Measurements from ENCODE around the gene ROR1. TPM values are rescaled to one million over a fixed set of nuclear protein-coding genes. Genes with fewer than 3 reads are reported as not detected.

The ROR1 gene
- total and polyA plus RNA-seq, 5 donors from 2014 or later, result not detected

GRCh38 chr1:64135462-64136223 lies 361.8 kb downstream of the ROR1 start:
- Mint-ChIP-seq H3K4me3 (no peak overlapping the region), H3K9me3 (no peaks in the 10 kb centered on the region), H3K27ac (no peak overlapping the region)

GRCh38 chr1:64136296-64136695 lies 362.5 kb downstream of the ROR1 start:
- Histone ChIP-seq H3K4me3 (ENCODE audit: low read depth, low read length) (no peak overlapping the region), H3K27ac (ENCODE audit: insufficient read depth, low read length, poor library complexity, severe bottlenecking) (no peak overlapping the region), H3K36me3 (ENCODE audit: control insufficient read depth, insufficient read depth, low read length) (no peaks in the 10 kb centered on the region), H3K4me1 (ENCODE audit: control insufficient read depth, insufficient read depth, low read length, poor library complexity, severe bottlenecking) (no peaks in the 10 kb centered on the region), H3K9me3 (ENCODE audit: control insufficient read depth in 2 of 2, low read length in 2 of 2) (no peaks in the 10 kb centered on the region), H3K27me3 (ENCODE audit: control insufficient read depth, insufficient read depth, low read length) (no peaks in the 10 kb centered on the region)
- H3K9me3 Mint-ChIP-seq, result no peaks in the 10 kb centered on the region
- no peak for ATAC-seq (ENCODE audit: low read depth in 2 of 2)
- no peaks in the 10 kb centered on the region for H3K36me3 Mint-ChIP-seq
- no peak for DNase-seq
- no peak overlapping the region for H3K27ac Mint-ChIP-seq
- no peaks in the 10 kb centered on the region for H3K27me3 Mint-ChIP-seq
- H3K4me3 Mint-ChIP-seq, result no peak overlapping the region
- H3K4me1 Mint-ChIP-seq, result no peaks in the 10 kb centered on the region

More at GRCh38 chr1:64135462-64136223, 361.8 kb downstream of the ROR1 start:
- H3K36me3 ChIP-seq (ENCODE audit: control insufficient read depth, insufficient read depth, low read length), result no peaks in the 10 kb centered on the region
- H3K9me3 ChIP-seq (ENCODE audit: control insufficient read depth in 2 of 2, low read length in 2 of 2), result no peaks in the 10 kb centered on the region
- H3K4me1 ChIP-seq (ENCODE audit: control insufficient read depth, insufficient read depth, low read length, poor library complexity, severe bottlenecking), result no peaks in the 10 kb centered on the region
- no peak overlapping the region for H3K4me3 ChIP-seq (ENCODE audit: low read depth, low read length)
- H3K36me3 Mint-ChIP-seq, result no peaks in the 10 kb centered on the region
- no peak for ATAC-seq (ENCODE audit: low read depth in 2 of 2)
- H3K27me3 ChIP-seq (ENCODE audit: control insufficient read depth, insufficient read depth, low read length), result no peaks in the 10 kb centered on the region
- no peak overlapping the region for H3K27ac ChIP-seq (ENCODE audit: insufficient read depth, low read length, poor library complexity, severe bottlenecking)
- H3K27me3 Mint-ChIP-seq, result peaks cover 2% of the 10 kb centered on the region
- H3K4me1 Mint-ChIP-seq, result no peaks in the 10 kb centered on the region
- DNase-seq, result no peak

GRCh38 chr1:64136752-64137411 lies 363.1 kb downstream of the ROR1 start:
- Mint-ChIP-seq H3K36me3 (no peaks in the 10 kb centered on the region), H3K9me3 (no peaks in the 10 kb centered on the region)

GRCh38 chr1:64137412-64137803 lies 363.6 kb downstream of the ROR1 start:
- ATAC-seq (ENCODE audit: low read depth in 2 of 2) (no peak), DNase-seq (no peak)
- H3K36me3 Mint-ChIP-seq, result no peaks in the 10 kb centered on the region
- no peak overlapping the region for H3K27ac Mint-ChIP-seq
- Histone ChIP-seq H3K4me3 (ENCODE audit: low read depth, low read length) (no peak overlapping the region), H3K27ac (ENCODE audit: insufficient read depth, low read length, poor library complexity, severe bottlenecking) (no peak overlapping the region), H3K27me3 (ENCODE audit: control insufficient read depth, insufficient read depth, low read length) (no peaks in the 10 kb centered on the region), H3K9me3 (ENCODE audit: control insufficient read depth in 2 of 2, low read length in 2 of 2) (no peaks in the 10 kb centered on the region), H3K4me1 (ENCODE audit: control insufficient read depth, insufficient read depth, low read length, poor library complexity, severe bottlenecking) (no peaks in the 10 kb centered on the region), H3K36me3 (ENCODE audit: control insufficient read depth, insufficient read depth, low read length) (no peaks in the 10 kb centered on the region)
- no peaks in the 10 kb centered on the region for H3K4me1 Mint-ChIP-seq
- H3K4me3 Mint-ChIP-seq, result no peak overlapping the region
- no peaks in the 10 kb centered on the region for H3K9me3 Mint-ChIP-seq
- no peaks in the 10 kb centered on the region for H3K27me3 Mint-ChIP-seq

More at GRCh38 chr1:64136752-64137411, 363.1 kb downstream of the ROR1 start:
- DNase-seq (peak; percentile 35 to 71 (median 52)), ATAC-seq (ENCODE audit: low read depth in 2 of 2) (peak; percentile 48 to 67)
- H3K27ac ChIP-seq (ENCODE audit: insufficient read depth, low read length, poor library complexity, severe bottlenecking), result no peak overlapping the region
- no peaks in the 10 kb centered on the region for H3K36me3 ChIP-seq (ENCODE audit: control insufficient read depth, insufficient read depth, low read length)
- no peaks in the 10 kb centered on the region for H3K27me3 ChIP-seq (ENCODE audit: control insufficient read depth, insufficient read depth, low read length)
- Mint-ChIP-seq H3K4me1 (no peaks in the 10 kb centered on the region), H3K27ac (no peak overlapping the region), H3K4me3 (no peak overlapping the region), H3K27me3 (no peaks in the 10 kb centered on the region)
- no peak overlapping the region for H3K4me3 ChIP-seq (ENCODE audit: low read depth, low read length)
- no peaks in the 10 kb centered on the region for H3K4me1 ChIP-seq (ENCODE audit: control insufficient read depth, insufficient read depth, low read length, poor library complexity, severe bottlenecking)
- no peaks in the 10 kb centered on the region for H3K9me3 ChIP-seq (ENCODE audit: control insufficient read depth in 2 of 2, low read length in 2 of 2)

- Mint-ChIP-seq H3K36me3 (no peaks in the 10 kb centered on the region), H3K4me3 (no peak overlapping the region), H3K4me1 (no peaks in the 10 kb centered on the region), H3K9me3 (peaks cover 0 to 2% (median 0%) of the 10 kb centered on the region in 7 donors), H3K27ac (no peak overlapping the region), H3K27me3 (no peaks in the 10 kb centered on the region)
- H3K36me3 ChIP-seq (ENCODE audit: control insufficient read depth, insufficient read depth, low read length), result no peaks in the 10 kb centered on the region
- no peak for ATAC-seq (ENCODE audit: low read depth in 2 of 2)
- no peak overlapping the region for H3K4me3 ChIP-seq (ENCODE audit: low read depth, low read length)
- H3K27me3 ChIP-seq (ENCODE audit: control insufficient read depth, insufficient read depth, low read length), result no peaks in the 10 kb centered on the region
- no peaks in the 10 kb centered on the region for H3K9me3 ChIP-seq (ENCODE audit: control insufficient read depth in 2 of 2, low read length in 2 of 2)
- no peak for DNase-seq
- no peak overlapping the region for H3K27ac ChIP-seq (ENCODE audit: insufficient read depth, low read length, poor library complexity, severe bottlenecking)
- H3K4me1 ChIP-seq (ENCODE audit: control insufficient read depth, insufficient read depth, low read length, poor library complexity, severe bottlenecking), result no peaks in the 10 kb centered on the region
These were observed 366.1 kb downstream of the ROR1 start for GRCh38 chr1:64139877-64140276.

- H3K27ac ChIP-seq (ENCODE audit: insufficient read depth, low read length, poor library complexity, severe bottlenecking), result no peak overlapping the region
- H3K9me3 ChIP-seq (ENCODE audit: control insufficient read depth in 2 of 2, low read length in 2 of 2), result no peaks in the 10 kb centered on the region
- H3K4me3 ChIP-seq (ENCODE audit: low read depth, low read length), result no peak overlapping the region
- ATAC-seq (ENCODE audit: low read depth in 2 of 2) (no peak), DNase-seq (no peak)
- H3K4me3 Mint-ChIP-seq, result no peak overlapping the region
- no peaks in the 10 kb centered on the region for H3K36me3 ChIP-seq (ENCODE audit: control insufficient read depth, insufficient read depth, low read length)
- peaks cover 0 to 2% (median 0%) of the 10 kb centered on the region in 7 donors for H3K9me3 Mint-ChIP-seq
- no peaks in the 10 kb centered on the region for H3K4me1 ChIP-seq (ENCODE audit: control insufficient read depth, insufficient read depth, low read length, poor library complexity, severe bottlenecking)
- H3K27ac Mint-ChIP-seq, result no peak overlapping the region
- H3K4me1 Mint-ChIP-seq, result no peaks in the 10 kb centered on the region
- no peaks in the 10 kb centered on the region for H3K36me3 Mint-ChIP-seq
- H3K27me3 Mint-ChIP-seq, result no peaks in the 10 kb centered on the region
- H3K27me3 ChIP-seq (ENCODE audit: control insufficient read depth, insufficient read depth, low read length), result no peaks in the 10 kb centered on the region
These were observed 366.8 kb downstream of the ROR1 start for GRCh38 chr1:64140596-64140995.

GRCh38 chr1:64147045-64147724 lies 373.4 kb downstream of the ROR1 start:
- H3K4me1 Mint-ChIP-seq, result no peaks in the 10 kb centered on the region
- H3K4me3 ChIP-seq (ENCODE audit: low read depth, low read length), result no peak overlapping the region
- no peak overlapping the region for H3K27ac Mint-ChIP-seq
- H3K9me3 Mint-ChIP-seq, result peaks cover 0 to 2% (median 0%) of the 10 kb centered on the region in 7 donors
- no peaks in the 10 kb centered on the region for H3K27me3 Mint-ChIP-seq
- no peak overlapping the region for H3K4me3 Mint-ChIP-seq
- no peak overlapping the region for H3K27ac ChIP-seq (ENCODE audit: insufficient read depth, low read length, poor library complexity, severe bottlenecking)
- H3K27me3 ChIP-seq (ENCODE audit: control insufficient read depth, insufficient read depth, low read length), result no peaks in the 10 kb centered on the region
- no peaks in the 10 kb centered on the region for H3K36me3 Mint-ChIP-seq
- DNase-seq, result no peak
- H3K9me3 ChIP-seq (ENCODE audit: control insufficient read depth in 2 of 2, low read length in 2 of 2), result no peaks in the 10 kb centered on the region
- no peak for ATAC-seq (ENCODE audit: low read depth in 2 of 2)
- H3K36me3 ChIP-seq (ENCODE audit: control insufficient read depth, insufficient read depth, low read length), result no peaks in the 10 kb centered on the region
- H3K4me1 ChIP-seq (ENCODE audit: control insufficient read depth, insufficient read depth, low read length, poor library complexity, severe bottlenecking), result no peaks in the 10 kb centered on the region

Data from CD4-positive, CD25-positive, alpha-beta regulatory T cell (primary cell).